CD14-positive monocyte (primary cell): ENCODE measurements around the gene AOPEP. TPM values are rescaled to one million over a fixed set of nuclear protein-coding genes. Genes with fewer than 3 reads are reported as not detected.

Experiments
- DNase-seq, 3 donors: peaks; one replicate each; pipeline ENCODE4 v3.0.0-alpha.2; 2011 to 2022
- H2AFZ ChIP-seq: 2 replicates; pipeline ENCODE4 v1.6.0; 2012; ENCODE audit warnings: mild to moderate bottlenecking, low read depth, low read length, inconsistent platforms; ENCODE audit not compliant: insufficient read depth, poor library complexity, severe bottlenecking
- H3K27ac ChIP-seq, 2 donors: 1 replicate in 1 of 2; 2 replicates in 1 of 2; pipeline ENCODE4 v1.5.1; 2012 to 2013; ENCODE audit warnings: low read length in 2 of 2, control low read depth in 1 of 2, inconsistent platforms in 1 of 2, low read depth in 1 of 2, mild to moderate bottlenecking in 1 of 2
- H3K27me3 ChIP-seq, 2 donors: one replicate each; pipeline versions ENCODE4 v1.6.0 to v1.6.1; 2011 to 2013; ENCODE audit warnings: low read length in 2 of 2; ENCODE audit not compliant: control insufficient read depth in 2 of 2, insufficient read depth in 2 of 2
- H3K36me3 ChIP-seq, 2 donors: replicated peaks in 1 of 2; 1 replicate in 1 of 2; 2 replicates in 1 of 2; pipeline versions ENCODE4 v1.5.1 to v1.6.1; 2012 to 2013; ENCODE audit warnings: low read length in 2 of 2, control low read depth in 1 of 2, inconsistent platforms in 1 of 2, mild to moderate bottlenecking in 1 of 2; ENCODE audit not compliant: insufficient read depth in 2 of 2, control insufficient read depth in 1 of 2
- H3K4me1 ChIP-seq, 2 donors: 1 replicate in 1 of 2; 2 replicates in 1 of 2; pipeline versions ENCODE4 v1.5.1 to v1.6.1; 2012 to 2013; ENCODE audit warnings: low read length in 2 of 2, control low read depth in 1 of 2, inconsistent platforms in 1 of 2, mild to moderate bottlenecking in 1 of 2, moderate library complexity in 1 of 2; ENCODE audit not compliant: insufficient read depth in 2 of 2, control insufficient read depth in 1 of 2
- H3K4me2 ChIP-seq: replicated peaks from 2 replicates; pipeline ENCODE3; 2012; ENCODE audit warnings: low read length, moderate library complexity, mild to moderate bottlenecking; ENCODE audit not compliant: poor library complexity, severe bottlenecking; ENCODE audit errors: extremely low read depth
- H3K4me3 ChIP-seq, 3 experiments: fragments of 200-600 bp in 1 of 3; sonication (generic) in 1 of 3; replicated peaks in 1 of 3; 1 replicate in 2 of 3; 2 replicates in 1 of 3; pipeline ENCODE4 v1.5.1; 2011 to 2013; ENCODE audit warnings: low read length in 3 of 3, mild to moderate bottlenecking in 3 of 3, control low read depth in 2 of 3, low read depth in 2 of 3, inconsistent platforms in 1 of 3, moderate library complexity in 1 of 3
- H3K79me2 ChIP-seq: 2 replicates; pipeline ENCODE4 v1.6.0; 2012; ENCODE audit warnings: mild to moderate bottlenecking, control low read depth, inconsistent platforms, low read length, moderate library complexity; ENCODE audit not compliant: insufficient read depth
- H3K9ac ChIP-seq: 2 replicates; pipeline ENCODE4 v1.6.0; 2017; ENCODE audit warnings: low read length, mild to moderate bottlenecking; ENCODE audit not compliant: insufficient read depth, poor library complexity, severe bottlenecking
- H3K9me3 ChIP-seq, 2 donors: replicated peaks in 1 of 2; 1 replicate in 1 of 2; 2 replicates in 1 of 2; pipeline versions ENCODE4 v1.5.1 to v1.6.1; 2012 to 2013; ENCODE audit warnings: low read length in 2 of 2, control low read depth in 1 of 2; ENCODE audit not compliant: control insufficient read depth in 1 of 2, insufficient read depth in 1 of 2
- H4K20me1 ChIP-seq: 2 replicates; pipeline ENCODE4 v1.6.0; 2012; ENCODE audit warnings: mild to moderate bottlenecking, low read length, control low read depth, moderate library complexity; ENCODE audit not compliant: insufficient read depth
- H3K27ac Mint-ChIP-seq, 7 donors: one replicate each; pipeline ENCODE4 v1.8.0; 2020; ENCODE audit warnings: mild to moderate bottlenecking in 7 of 7, mixed read lengths in 7 of 7, moderate library complexity in 6 of 7, inconsistent platforms in 2 of 7
- H3K27me3 Mint-ChIP-seq, 3 donors: one replicate each; pipeline ENCODE4 v1.8.0; 2021 to 2022; ENCODE audit warnings: low read depth in 3 of 3, mild to moderate bottlenecking in 3 of 3, mixed read lengths in 3 of 3, moderate library complexity in 3 of 3, inconsistent platforms in 1 of 3
- H3K36me3 Mint-ChIP-seq, 2 donors: one replicate each; pipeline ENCODE4 v1.8.0; 2020; ENCODE audit warnings: mixed read lengths in 2 of 2, inconsistent platforms in 1 of 2, mild to moderate bottlenecking in 1 of 2
- H3K4me1 Mint-ChIP-seq: one replicate; pipeline ENCODE4 v1.8.0; 2020; ENCODE audit warnings: mild to moderate bottlenecking, mixed read lengths
- H3K4me3 Mint-ChIP-seq, 2 donors: one replicate each; pipeline ENCODE4 v1.8.0; 2020; ENCODE audit warnings: mild to moderate bottlenecking in 2 of 2, mixed read lengths in 2 of 2, moderate library complexity in 1 of 2
- H3K9me3 Mint-ChIP-seq, 7 donors: one replicate each; pipeline ENCODE4 v1.8.0; 2020 to 2022; ENCODE audit warnings: mixed read lengths in 7 of 7, mild to moderate bottlenecking in 6 of 7, moderate library complexity in 6 of 7, inconsistent platforms in 2 of 7
- WGBS: methylation state at CpG from one replicate; pipeline ENCODE4 v1.1.5; 2013; ENCODE audit warnings: missing lambda C conversion rate; ENCODE audit not compliant: insufficient coverage; 5-methylcytosine and 5-hydroxymethylcytosine counted together
- intact Hi-C, 2 donors: fragments of 100-400 bp; cut with micrococcal nuclease; formaldehyde crosslinking; loops; one replicate each; pipeline versions ENCODE4 v1.15.0 to v1.15.1; 2023
- polyA plus RNA-seq, 3 donors: library from polyadenylated mRNA; depleted of rRNA in 1 of 3; unstranded in 2 of 3; stranded (reverse) in 1 of 3; fragments of 300-500 nt in 2 of 3; fragments of >200 nt in 1 of 3; fragmentation: Illumina TruSeq in 2 of 3; gene quantifications; 1 replicate in 2 of 3; 2 replicates in 1 of 3; pipeline ENCODE4 v1.2.3, GENCODE V29; 2012 to 2021
- TF ChIP-seq, protein P1 (sequence below): fragments of 200-600 bp; IDR thresholded peaks from one replicate; pipeline ENCODE4 v1.8.0; 2022; ENCODE audit warnings: antibody characterized with exemption, mild to moderate bottlenecking

The AOPEP gene
- polyA plus RNA-seq, 3 donors: 3.0 to 4.1 (median 3.1) TPM

DNA sequence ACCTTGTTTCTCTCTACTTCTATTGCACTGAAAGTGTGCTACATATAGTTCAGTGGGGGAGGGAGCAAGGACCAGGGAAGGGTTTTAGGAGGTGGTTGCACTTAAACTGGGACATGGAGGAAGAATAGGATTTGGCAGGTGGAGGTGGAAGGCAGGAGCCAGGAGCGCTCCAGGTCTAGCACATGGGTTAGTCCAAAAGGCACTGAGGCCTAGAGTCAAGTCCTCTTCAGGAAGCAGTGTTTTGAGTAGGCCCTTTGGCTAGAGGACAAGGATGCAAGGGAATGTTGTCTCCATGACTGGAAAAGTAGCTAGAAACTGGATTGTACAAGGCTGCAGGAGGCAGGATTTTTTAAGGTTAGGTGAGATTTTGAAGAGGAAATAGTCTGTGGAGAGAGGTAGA lies 31.5 kb downstream of the AOPEP start:
- Histone ChIP-seq H3K9ac (no peak overlapping the region), H4K20me1 (no peaks in the 10 kb centered on the region), H3K27ac (no peak overlapping the region), H3K4me2 (no peak overlapping the region), H3K79me2 (no peaks in the 10 kb centered on the region), H3K9me3 (no peaks in the 10 kb centered on the region), H3K27me3 (no peaks in the 10 kb centered on the region), H3K4me3 (no peak overlapping the region), H2AFZ (no peak overlapping the region), H3K36me3 (peaks cover 5 to 19% of the 10 kb centered on the region in 2 donors), H3K4me1 (peaks cover 3 to 5% of the 10 kb centered on the region in 2 donors)
- Mint-ChIP-seq H3K27me3 (peaks cover 0 to 2% (median 0%) of the 10 kb centered on the region in 3 donors), H3K9me3 (no peaks in the 10 kb centered on the region), H3K4me1 (peaks cover 8% of the 10 kb centered on the region), H3K27ac (peak overlapping the region in 1 of 7 donors; percentile 7), H3K4me3 (no peak overlapping the region), H3K36me3 (peaks cover 9 to 12% of the 10 kb centered on the region in 2 donors)
- DNase-seq: no peak
- WGBS: 100% methylated on average over 1 of the region's 1 CpG
- intact Hi-C loops: no loop called here
- TF ChIP-seq, protein P1, sequence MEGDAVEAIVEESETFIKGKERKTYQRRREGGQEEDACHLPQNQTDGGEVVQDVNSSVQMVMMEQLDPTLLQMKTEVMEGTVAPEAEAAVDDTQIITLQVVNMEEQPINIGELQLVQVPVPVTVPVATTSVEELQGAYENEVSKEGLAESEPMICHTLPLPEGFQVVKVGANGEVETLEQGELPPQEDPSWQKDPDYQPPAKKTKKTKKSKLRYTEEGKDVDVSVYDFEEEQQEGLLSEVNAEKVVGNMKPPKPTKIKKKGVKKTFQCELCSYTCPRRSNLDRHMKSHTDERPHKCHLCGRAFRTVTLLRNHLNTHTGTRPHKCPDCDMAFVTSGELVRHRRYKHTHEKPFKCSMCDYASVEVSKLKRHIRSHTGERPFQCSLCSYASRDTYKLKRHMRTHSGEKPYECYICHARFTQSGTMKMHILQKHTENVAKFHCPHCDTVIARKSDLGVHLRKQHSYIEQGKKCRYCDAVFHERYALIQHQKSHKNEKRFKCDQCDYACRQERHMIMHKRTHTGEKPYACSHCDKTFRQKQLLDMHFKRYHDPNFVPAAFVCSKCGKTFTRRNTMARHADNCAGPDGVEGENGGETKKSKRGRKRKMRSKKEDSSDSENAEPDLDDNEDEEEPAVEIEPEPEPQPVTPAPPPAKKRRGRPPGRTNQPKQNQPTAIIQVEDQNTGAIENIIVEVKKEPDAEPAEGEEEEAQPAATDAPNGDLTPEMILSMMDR: no peak

DNA sequence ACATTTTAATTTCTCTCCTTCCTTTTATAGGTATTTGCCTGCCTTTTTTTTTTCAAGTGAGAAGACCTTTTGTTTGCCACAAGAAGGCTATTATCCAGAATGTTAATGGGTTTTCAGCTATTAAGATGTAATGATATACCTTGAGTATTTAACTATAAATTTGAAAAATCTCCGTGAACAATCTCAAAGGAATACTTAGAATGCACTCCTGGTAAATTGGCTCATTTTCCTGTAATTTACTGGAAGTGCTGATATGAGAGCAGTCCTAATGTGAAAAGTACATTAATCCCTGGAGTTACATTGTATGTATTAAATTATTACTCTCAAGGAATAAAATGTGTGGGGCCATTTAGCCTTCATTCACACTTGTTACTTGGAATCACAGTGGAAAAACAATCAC lies 32.4 kb downstream of the AOPEP start:
- no peak for DNase-seq
- no peaks in the 10 kb centered on the region for H3K9me3 Mint-ChIP-seq
- Histone ChIP-seq H2AFZ (no peak overlapping the region), H3K27me3 (no peaks in the 10 kb centered on the region), H4K20me1 (no peaks in the 10 kb centered on the region), H3K79me2 (no peaks in the 10 kb centered on the region), H3K27ac (no peak overlapping the region), H3K36me3 (peaks cover 5 to 19% of the 10 kb centered on the region in 2 donors), H3K4me2 (no peak overlapping the region), H3K9ac (no peak overlapping the region), H3K4me1 (peaks cover 3 to 5% of the 10 kb centered on the region in 2 donors), H3K4me3 (no peak overlapping the region), H3K9me3 (no peaks in the 10 kb centered on the region)
- intact Hi-C loops: no loop called here
- H3K27ac Mint-ChIP-seq: no peak overlapping the region
- TF ChIP-seq, protein P1: no peak
- H3K4me1 Mint-ChIP-seq: peaks cover 8% of the 10 kb centered on the region
- no peaks in the 10 kb centered on the region for H3K27me3 Mint-ChIP-seq
- no peak overlapping the region for H3K4me3 Mint-ChIP-seq
- WGBS: no CpG with 5 or more reads among the region's 1 CpG
- H3K36me3 Mint-ChIP-seq: peaks cover 9 to 12% of the 10 kb centered on the region in 2 donors
